GM18499 (cell line): ENCODE measurements around the gene NKD1.
"Not testable (repeated sequence)": the region's sequence is repeated elsewhere in the genome, so short reads cannot be mapped to it uniquely, and the experiment has no call there.

Source experiments
- ATAC-seq: cut with Tn5 transposase; IDR thresholded peaks from one replicate; pipeline ENCODE4 v1.9.1; 2021; ENCODE audit warnings: moderate number of reproducible peaks; ENCODE audit not compliant: insufficient read depth, unreplicated experiment

Gene NKD1, protein sequence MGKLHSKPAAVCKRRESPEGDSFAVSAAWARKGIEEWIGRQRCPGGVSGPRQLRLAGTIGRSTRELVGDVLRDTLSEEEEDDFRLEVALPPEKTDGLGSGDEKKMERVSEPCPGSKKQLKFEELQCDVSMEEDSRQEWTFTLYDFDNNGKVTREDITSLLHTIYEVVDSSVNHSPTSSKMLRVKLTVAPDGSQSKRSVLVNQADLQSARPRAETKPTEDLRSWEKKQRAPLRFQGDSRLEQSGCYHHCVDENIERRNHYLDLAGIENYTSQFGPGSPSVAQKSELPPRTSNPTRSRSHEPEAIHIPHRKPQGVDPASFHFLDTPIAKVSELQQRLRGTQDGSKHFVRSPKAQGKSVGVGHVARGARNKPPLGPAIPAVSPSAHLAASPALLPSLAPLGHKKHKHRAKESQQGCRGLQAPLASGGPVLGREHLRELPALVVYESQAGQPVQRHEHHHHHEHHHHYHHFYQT

DNA sequence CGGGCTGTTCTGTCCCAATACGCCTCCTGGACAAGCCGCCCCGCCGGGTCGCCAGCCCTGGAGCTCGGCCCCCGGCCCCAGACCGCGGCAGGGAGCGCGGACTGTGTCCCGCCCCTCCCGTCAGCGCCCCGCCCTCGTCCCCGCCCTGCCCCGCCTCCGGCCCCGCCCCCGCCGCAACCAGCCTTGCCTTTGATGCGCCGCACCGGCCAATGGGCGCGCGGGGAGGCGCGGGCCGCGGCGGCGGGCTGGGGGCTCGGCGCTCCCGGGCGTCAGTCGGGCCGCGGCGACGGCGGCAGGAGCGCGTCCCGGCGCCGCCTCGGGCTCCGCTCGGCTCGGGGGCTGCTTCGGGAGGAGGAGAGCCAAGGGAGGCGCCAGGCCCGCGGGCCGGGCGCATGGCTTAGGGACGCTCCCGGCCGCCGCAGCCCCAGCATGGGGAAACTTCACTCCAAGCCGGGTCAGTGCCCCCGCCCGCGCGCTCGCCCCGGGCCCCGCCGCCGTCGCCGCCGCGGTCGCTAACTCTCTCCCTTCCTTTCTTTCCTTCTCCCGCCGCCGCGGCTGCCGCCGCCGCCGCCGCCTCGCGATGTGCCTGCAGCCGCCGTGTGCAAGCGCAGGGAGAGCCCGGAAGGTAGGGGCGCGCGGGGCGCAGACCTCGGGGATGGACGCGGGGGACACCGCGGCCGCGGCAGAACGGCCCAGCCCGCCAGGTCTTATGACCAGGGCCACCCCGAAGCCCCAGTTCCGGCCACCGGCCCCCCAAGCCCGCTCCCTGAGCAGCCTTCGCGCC, at the start of gene NKD1:
Gene NKD1, plus strand, starts transcription at position 272 of the 784 bp plus-strand sequence. Its CDS starts 158 bp downstream, at position 430.
- ATAC-seq: no peak

DNA sequence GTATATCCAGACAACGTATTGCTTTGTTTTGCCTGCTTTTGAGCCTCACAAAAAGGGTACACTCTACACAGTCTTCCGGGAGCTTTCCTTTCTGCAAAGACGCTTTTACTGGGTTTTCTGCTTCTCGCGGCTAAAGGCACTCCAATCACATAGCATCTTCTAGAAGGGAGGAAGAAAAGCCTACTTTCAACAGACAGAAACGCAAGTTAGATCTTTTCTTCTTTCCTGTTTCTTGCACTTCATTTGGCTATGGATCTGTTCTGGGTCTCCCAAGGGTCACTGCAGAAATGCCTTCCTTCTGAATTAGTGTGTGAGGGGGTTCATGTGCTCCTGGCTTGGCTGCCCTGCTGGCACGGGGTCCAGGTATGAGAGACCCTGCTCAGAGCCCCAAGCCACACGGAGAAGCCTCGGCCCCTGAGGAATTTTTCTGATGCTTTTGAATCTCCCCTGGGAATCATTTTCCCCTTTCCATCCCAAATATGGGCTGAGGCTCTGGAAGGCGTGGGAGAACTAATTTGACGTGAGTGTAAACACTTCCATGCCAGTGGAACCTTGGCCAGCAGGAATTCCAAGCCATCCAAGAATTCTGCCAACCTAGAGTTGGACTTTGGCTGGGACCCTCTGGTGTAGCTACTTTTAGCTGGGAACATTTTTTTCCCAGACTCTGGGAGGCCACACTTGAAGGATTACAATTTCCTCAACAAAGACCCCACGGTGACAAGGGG, 49.6 kb upstream of the NKD1 start:
- ATAC-seq: no peak

DNA sequence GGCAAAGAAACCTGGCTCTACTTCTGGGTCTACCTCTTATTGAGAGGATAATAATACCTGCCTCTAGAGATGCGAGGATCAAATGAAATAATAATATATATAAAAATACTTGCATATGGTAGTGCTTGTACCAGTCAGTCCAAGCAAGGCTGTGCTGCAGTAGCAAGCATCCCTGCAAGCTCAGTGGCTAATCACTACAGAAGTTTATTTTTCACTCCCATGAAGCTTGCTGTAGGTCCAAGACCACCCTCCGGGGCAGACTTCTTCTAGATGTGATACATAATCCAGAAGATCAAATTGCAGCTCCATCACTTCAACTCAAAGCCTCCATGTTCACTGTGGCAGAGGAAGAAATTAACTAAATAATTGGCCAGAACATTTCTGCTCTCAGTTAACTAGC, 48.9 kb upstream of the NKD1 start:
- no peak for ATAC-seq

DNA sequence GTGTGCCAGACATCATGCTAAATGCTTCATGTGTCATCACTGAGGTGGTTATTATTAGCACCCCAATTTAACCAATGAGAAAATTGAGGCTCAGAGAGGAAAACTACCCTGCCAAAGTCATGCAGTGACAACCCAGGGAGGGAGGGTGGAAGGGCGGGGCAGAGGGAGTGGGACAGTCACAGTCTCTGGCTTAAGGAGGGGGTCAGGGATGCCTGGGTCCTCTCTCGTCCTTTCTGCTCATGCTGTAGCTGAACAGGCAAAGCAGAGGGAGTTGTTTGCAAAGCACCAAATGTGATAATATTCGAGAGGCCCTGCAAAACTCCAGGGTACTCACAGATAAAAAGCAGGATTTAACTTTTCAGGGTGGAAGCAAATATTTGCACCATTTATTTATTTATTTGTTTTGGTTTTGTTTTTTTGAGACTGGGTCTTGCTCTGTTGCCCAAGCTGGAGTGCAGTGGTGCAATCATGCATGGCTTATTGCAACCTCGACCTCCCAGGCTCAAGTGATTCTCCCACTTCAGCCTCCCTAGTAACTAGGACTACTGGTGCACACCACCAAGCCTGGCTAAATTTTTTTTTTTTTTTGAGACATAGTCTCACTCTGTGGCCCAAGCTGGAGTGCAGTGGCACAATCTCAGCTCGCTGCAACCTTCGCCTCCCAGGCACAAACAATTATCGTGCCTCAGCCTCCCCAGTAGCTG, 47.9 kb upstream of the NKD1 start:
- ATAC-seq: no peak

DNA sequence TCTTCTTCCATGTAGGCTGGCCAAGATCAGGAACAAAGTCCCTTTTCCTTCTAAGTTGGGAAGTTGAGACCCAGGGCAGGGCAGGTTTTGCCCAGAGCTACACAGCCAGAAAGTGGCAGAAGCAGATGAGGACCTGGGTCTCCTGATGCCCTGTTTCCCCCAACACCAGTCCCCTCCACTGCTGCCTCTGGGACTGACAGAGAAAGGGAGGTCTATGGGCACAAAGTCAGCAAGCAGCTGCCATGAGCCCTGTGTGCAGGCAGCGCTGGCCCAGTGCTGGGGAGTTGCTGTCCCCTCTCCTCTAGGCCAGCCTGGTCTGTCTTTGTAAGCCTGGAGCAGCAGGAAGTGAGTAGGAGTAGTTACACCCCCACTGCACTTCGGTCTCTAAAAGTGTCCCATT, 46.9 kb upstream of the NKD1 start:
- no peak for ATAC-seq

DNA sequence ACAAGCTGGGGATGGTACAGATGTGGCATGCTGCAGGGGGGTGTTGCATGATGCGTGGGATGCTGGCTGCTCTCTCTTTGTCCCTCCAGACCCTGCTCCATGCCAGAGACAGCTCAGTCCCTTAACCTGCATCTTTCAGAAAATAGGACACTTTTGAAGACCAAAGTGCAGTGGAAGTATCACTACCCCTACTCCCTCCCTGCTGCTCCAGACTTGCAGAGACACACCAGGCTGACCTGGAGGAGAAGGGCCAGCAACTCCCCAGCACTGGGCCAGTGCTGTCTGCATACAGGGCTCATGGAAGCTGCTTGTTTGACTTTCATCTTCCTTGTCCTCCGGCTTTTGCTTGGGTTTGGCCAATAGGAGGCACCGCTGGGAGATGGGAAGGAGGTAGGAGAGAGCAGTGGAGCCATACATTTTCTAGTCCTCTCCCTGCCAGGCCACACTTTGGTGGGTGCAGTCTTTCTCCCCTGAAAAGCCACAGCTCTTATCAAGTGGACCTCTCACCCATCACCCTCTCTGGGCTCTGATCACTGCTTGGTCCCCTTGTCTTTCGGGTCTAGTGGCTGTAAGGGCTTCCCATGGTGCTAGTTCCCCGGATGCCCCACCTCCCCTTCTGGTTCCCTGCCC, 46.1 kb upstream of the NKD1 start:
- no peak for ATAC-seq

DNA sequence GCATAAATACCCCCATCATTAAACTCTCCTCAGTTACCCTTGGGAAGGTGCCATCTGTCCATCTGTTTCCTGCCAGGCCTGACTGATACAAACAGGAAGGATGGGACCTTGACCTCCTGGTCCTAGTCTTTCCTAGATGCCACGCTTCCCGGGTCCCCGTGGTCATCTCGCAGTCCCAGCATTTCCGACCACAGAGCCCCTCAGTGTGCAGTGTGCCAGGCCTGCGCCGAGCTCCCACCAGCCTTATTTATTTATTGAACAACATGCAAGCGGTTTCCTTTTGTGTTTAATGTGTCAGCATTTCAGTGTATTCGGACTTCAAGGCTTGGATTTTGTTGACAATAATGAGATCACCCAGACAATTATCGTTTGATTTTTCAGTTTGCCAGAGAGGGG, 45.6 kb upstream of the NKD1 start:
- ATAC-seq: no peak

DNA sequence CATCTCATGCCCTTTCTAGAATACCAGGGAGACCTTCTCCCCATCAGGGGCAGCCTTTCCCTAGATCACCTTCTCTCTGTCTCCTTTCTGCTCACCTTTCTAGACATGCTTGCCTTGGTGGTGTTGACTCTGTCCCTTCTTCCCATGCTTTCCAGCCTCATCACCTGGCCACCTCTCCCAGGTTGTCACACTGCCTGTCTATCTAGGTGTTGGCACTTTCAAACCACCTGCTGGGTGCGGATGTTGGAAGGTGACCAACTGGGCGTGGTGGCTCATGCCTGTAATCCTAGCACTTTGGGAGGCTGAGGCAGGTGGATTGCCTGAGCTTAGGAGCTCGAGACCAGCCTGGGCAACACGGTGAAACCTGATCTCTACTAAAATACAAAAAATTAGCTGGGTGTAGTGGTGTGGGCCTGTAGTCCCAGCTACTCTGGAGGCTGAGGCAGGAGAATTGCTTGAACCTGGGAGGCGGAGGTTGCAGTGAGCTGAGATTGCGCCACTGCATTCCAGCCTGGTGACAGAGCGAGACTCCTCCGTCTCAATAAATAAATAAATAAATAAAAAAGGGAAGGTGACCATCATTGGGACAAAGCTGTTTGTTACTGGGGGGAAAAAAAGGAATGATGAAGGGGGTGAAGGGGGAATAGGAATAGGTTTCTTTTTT, 44.2 kb upstream of the NKD1 start:
- not testable (repeated sequence) for ATAC-seq

DNA sequence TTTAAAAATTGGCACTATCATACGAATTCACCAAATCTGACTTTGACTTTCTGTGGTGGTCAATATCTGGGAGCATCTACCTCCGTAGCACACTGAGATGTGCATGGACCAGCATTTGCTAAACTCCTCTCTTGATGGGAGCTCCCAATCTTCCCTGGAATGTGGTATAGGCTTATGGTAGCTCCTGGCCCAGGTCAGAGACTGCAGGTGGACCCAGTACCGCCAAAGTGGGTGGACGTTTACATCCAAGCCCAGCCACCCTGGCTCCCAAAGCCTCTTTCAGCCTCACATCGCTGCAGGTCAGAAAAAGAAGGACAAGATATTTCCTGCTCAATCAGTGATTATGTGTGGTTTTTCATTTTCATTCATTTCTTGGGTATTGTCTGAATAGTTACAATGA, 43.1 kb upstream of the NKD1 start:
- ATAC-seq: no peak

DNA sequence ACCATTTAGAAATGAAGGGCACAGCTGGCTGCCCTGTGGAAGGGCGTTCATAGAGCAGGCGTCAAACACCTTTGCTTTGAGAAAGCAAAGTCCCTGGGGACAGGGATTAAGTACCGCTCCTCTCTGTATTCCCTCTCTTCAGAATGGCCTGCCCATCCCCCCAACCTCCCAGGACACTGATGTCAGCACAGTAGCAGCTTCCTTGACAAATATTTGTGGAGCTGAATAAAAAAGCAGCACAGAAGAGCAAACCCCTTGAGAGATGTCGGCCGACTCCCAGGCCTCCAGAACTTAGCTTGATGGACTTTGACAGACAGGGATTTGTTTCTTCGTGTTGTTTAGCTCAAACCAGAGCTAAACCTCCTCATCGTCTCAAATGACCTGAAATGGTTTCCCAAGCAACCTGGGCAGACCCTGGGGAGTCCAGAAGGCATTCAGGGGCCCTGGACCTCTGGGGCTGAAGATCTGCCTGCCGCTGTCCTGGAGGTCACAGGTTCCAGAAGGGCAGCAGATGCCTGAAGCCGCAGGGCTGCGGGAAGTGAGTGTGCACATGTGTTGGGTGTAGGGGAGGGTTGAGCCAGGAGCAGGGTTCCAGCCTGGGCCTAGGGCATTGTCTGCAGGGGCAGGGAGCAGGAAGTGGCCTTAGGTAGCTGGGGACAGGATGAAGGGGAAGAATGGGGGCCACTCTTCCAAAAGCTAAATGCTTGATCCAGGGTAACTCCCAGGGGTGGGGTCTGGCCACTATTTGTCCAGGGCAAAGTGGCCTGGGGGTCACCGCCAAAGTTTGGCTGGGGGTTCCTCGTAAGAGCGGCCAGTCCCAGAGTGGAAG, 42.3 kb upstream of the NKD1 start:
- no peak for ATAC-seq

DNA sequence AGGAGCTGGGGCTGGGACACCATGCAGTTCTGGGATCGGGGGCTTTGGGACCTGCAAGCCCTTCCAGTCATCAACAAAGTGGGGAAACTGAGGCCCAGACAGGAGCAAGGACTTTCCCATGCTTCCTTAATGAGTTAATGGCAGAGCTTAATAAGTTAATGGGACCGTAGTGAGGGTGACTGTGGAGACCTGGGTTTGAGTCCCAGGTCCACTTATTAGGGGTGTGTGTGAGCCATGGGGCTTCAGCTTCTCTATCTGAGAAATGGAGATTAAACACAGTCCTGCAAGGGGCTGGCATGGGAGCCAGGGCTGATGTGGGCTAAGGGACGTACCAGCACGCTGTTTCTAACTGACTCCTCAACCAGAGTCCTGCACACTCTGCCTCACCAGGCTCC, 41.7 kb upstream of the NKD1 start:
- ATAC-seq: no peak

DNA sequence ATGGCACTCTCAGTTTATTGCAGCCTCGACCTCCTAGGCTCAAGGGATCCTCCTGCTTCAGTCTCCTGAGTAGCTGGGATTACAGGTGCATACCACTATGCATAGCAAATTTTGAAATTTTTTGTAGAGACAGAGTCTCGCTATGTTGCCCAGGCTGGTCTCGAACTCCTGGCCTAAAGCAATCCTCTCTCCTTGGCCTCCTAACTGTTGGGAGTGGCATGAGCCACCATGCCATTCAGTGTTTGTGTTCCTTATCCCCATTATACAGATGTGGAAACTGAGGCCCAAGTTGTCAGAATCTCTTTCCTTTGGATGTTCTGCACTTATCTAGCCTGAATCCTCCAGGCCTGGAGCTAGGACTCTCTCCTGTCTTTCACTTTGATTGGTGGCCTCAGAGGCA, 40.8 kb upstream of the NKD1 start:
- ATAC-seq: no peak

DNA sequence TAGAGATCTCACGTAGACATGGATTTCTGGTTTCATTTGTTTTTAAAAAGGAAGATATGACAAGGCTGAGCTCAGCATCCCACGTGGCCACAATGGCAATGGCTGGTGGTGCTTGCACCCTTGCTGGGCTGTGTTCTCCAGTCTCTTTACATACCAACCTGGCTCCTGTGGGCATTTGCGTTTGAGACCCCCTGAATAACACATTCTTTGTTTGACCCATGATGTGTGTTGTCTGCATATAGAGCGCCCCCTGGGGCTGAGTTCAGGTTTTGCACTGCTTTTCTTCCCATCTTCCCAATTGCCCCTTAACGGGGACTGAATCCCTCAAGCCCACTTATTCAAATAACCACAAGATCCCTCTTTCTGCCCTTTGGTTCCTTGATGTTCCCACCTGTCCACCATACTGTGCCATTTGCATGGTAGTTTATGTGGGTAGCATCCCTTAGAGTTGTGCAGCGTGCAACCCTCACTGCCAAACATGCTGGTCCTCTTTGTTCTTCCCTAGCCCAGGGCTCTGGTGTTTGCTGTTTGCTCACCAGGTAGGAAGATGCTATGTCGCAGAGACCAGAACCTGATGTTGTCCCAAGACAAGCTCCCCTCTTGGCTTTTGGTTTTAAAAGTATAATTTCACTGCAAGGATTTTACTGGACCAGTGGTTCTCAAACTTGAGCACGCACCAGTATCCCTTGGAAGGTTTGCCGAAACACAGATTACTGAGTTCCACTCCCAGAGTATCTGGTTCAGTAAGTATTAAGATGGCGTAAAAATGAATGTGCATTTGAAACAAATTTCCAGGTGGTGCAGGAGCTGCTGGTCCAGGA, 38.5 kb upstream of the NKD1 start:
- ATAC-seq: no peak

DNA sequence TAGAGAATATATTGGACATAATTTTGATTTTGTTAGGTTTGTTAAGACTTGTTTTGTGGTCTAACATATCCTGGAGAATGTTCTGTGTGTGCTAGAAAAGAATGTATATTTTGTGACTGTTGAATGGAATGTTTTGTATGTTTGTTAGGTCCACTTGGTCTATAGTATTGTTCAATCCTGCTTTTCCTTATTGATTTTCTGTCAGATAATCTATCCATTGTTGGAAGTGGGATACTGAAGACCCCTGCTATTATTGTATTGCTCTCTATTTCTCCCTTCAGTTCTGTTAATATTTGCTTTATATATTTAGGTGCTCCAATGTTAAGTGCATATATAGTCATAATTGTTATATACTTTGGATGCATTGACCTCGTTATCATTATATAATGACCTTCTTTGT, 33.0 kb upstream of the NKD1 start:
- no peak for ATAC-seq

DNA sequence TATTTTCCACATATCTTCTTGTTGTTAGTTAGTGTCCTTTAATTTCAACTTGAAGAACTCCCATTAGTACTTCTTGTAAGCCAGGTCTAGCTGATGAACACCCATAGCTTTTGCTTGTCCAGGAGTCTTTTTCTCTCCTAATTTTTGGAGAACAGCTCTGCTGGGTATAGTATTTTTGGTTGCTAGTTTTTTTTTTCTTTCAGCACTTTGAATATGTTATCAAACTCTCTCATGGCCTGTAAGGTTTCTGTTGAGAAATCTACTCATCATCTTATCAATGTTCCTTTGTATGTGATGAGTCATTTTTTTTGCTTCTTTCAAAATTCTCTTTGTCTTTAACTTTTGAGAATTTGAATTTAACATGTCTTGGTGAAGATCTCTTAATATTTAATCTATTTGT, 31.8 kb upstream of the NKD1 start:
- ATAC-seq: no peak

DNA sequence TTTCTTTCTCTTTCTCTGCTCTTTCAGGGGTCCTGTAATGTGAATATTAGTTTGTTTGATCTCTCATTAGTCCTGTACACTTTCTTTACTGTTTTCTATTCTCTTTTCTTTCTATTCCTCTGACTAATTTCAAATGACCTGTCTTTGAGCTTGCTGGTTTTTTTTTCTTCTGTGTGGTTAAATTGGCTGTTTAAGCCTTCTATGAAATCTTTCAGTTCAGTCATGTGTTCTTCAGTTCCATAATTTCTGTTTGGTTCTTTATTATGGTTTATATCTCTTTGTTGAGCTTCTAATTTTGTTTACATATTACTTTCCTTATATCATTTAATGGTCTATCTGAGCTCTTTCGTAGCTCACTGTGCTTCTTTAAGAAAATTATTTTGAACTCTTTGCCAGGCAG, 31.3 kb upstream of the NKD1 start:
- no peak for ATAC-seq

DNA sequence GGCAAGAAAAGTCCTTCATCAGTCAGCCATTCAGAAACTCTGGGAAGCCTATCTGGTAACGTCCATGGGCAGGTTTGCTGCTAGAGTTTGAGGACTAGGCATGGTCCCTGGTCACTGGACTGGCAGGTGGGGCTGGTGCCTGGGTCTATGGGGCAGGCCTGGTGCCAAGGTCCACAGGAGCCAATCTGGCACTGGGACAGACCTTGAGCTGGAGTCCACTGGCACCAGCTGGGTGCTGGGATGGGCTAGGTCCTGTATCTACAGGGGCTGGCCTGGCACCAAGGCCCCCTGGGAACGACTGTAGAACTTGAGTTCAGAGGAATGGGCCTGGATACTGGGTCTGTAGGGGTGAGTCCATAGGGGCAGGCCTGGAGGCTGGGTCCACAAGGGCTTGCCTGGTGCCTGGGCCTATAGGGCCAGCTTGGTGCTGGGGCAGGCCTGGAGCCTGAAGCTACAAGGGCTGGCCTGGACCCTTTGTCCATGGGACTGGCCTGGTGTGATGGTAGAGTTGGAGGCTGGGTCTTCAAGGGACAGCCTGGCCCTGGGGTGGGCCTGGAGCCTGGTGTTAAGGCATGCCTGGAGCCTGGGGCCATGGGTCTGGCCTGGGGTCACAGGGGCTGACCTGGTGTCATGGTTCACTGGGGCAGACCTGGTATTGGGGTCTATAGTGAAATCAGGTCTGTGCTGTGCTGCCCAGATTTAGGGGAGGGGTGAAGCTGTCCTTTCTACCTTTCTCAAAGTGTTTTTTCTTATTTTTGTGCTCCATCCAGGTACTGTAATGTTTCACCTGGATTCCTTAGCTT, 30.5 kb upstream of the NKD1 start:
- no peak for ATAC-seq
